ENCODE results near the gene LOXHD1.

The LOXHD1 gene

DNA sequence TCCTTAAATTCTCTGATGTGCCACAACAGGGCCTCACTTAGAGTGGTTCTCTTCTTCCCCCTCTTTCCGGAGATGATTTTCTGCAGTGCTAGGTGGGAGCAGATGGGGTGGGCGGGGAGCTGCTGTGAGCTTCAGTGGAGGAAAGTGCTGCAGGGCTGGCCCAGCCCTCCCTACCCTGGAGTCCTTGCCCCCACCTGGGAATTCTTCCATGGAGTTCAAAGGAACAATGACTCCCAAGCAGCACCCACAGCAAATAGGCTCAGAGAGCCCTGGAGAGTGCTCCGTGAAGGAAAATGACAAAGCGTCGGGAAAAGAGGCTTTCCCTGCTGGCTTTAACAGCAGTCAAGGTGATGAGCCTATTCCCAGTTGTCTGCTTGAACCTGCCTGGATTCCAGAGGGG lies 28.8 kb downstream of the LOXHD1 start:
- TF ChIP-seq GATA3 (IDR thresholded peaks at IDR 0.05; ENCODE audit: low read depth, low read length) (no peak), GATA2 (IDR thresholded peaks at IDR 0.05; ENCODE audit: low read depth, low read length) (no peak)

GRCh38 chr18:46627136-46627535 lies 29.9 kb downstream of the LOXHD1 start:
- TF ChIP-seq GATA3 (IDR thresholded peaks at IDR 0.05; ENCODE audit: low read depth, low read length) (no peak), GATA2 (IDR thresholded peaks at IDR 0.05; ENCODE audit: low read depth, low read length) (no peak)

DNA sequence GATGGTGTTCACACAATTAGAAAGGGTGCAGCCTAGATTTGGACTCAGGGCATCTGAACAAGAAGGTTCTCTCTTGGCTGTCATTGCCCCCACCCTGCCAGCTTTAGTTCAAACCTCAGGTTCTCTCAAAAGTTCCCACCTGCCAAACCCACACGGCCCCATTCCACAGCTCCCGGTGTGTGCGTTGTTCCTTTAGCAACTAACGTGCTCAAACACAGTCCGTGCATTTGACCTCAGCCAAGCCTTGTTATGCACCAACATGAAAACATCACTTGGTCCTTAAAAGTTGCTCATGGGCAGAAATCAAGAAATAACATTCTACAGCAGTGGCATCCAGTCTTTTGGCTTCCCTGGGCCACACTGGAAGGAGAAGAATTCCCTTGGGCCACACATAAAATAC lies 32.0 kb downstream of the LOXHD1 start:
- no peak for TF ChIP-seq GATA2 (IDR thresholded peaks at IDR 0.05; ENCODE audit: low read depth, low read length)
- TF ChIP-seq GATA3 (IDR thresholded peaks at IDR 0.05; ENCODE audit: low read depth, low read length): no peak

DNA sequence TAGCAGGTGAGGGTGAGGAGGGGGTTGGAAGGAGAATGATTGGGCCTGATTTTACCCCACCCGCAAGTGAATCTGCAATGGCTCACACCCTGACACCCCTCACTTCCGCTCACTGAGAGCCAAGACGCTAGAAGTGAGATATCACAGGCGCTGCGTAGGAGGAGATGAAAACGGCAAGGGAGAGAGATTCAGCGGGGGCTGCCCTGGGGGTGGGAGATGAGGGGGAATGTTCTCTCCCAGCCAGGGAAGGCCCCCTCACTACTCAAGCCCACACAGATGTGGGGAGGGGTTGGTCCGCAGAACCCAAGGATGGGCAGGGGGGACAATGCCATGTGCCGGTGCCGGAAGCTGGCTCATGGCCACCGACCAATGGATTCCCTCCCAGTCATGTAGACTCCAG lies 32.9 kb downstream of the LOXHD1 start:
- TF ChIP-seq GATA2 (IDR thresholded peaks at IDR 0.05; ENCODE audit: low read depth, low read length): no peak
- TF ChIP-seq GATA3 (IDR thresholded peaks at IDR 0.05; ENCODE audit: low read depth, low read length): no peak

DNA sequence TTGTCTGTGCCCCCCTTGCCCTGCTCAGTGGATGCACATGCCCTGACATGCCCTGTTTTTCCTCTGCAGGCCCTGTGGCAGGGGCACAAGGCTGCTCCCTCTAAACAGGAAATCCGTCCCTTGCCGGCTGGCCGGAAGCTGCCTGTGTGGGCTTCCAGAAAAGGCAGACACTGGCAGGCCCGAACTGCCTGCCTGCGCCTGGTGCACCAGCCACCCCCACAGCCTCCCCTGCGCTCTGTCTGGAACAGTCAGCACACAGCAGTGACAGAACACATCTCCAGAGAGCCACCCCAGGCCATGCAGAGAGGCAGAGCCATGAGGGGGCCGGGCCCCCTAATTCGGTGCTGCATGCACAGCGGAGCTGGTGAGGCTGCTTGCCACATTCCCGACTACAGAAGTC lies 33.5 kb downstream of the LOXHD1 start:
- TF ChIP-seq GATA3 (IDR thresholded peaks at IDR 0.05; ENCODE audit: low read depth, low read length): no peak
- TF ChIP-seq GATA2 (IDR thresholded peaks at IDR 0.05; ENCODE audit: low read depth, low read length): no peak

DNA sequence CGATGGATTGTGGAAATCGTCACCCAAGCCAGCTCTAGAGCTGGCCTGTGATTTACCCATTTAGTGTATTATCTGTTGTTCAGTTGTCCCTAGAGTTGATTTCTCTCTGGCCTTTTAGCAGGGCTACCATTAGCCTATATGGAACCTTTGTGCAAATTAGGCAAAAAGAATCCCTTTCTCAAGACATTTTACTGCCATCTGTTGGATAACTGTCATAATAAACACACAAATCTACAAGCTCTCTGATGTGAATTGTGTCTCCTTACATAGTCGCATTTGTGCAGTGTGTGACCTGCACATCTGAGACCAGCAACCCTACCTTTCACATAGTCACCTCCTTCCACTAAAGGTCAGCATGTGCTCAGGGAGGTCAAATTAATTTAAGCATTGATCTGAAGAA lies 34.0 kb downstream of the LOXHD1 start:
- TF ChIP-seq GATA3 (IDR thresholded peaks at IDR 0.05; ENCODE audit: low read depth, low read length): no peak
- no peak for TF ChIP-seq GATA2 (IDR thresholded peaks at IDR 0.05; ENCODE audit: low read depth, low read length)

DNA sequence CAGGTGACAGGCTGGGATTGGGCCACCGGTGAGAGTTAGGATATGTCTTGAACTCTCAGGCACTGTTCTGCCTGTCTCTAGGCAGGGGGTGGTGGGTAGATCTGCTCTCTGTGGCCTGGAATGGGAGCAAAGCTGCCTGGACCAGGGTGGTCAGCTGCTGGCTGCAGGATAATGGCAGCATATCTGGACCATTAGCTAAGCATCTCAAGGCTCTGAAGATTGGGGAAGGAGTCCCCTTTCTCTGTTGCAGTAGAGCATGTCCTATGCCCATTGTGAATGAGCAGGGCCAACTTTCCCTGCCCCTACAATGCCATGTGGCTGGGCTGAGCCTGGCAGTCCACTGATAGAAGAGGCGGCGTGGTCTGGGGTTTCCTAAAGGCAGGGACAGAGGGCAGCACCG lies 34.6 kb downstream of the LOXHD1 start:
- TF ChIP-seq GATA3 (IDR thresholded peaks at IDR 0.05; ENCODE audit: low read depth, low read length): no peak
- TF ChIP-seq GATA2 (IDR thresholded peaks at IDR 0.05; ENCODE audit: low read depth, low read length): no peak

DNA sequence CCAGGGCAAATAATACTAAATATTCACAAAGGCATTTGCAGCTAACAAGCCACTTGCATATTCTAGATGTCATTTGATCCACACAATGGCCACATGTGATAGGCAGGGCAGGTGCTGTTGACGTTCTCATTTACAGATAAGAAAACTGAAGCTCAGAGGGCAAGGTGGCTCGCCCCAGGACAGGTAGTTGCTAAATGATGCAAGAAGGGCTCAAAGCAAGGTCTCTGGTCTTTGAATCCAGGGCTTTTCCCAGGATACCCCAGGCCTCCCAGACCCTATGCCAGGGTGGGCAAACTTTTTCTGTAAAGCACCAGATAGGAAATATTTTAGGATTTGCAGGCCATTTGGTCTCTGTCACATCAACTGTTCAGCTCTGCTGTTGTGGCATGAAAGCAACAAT lies 35.1 kb downstream of the LOXHD1 start:
- no peak for TF ChIP-seq GATA3 (IDR thresholded peaks at IDR 0.05; ENCODE audit: low read depth, low read length)
- no peak for TF ChIP-seq GATA2 (IDR thresholded peaks at IDR 0.05; ENCODE audit: low read depth, low read length)

- TF ChIP-seq GATA3 (IDR thresholded peaks at IDR 0.05; ENCODE audit: low read depth, low read length) (no peak), GATA2 (IDR thresholded peaks at IDR 0.05; ENCODE audit: low read depth, low read length) (no peak)
Measured at GRCh38 chr18:46621111-46621766, 35.8 kb downstream of the LOXHD1 start.

DNA sequence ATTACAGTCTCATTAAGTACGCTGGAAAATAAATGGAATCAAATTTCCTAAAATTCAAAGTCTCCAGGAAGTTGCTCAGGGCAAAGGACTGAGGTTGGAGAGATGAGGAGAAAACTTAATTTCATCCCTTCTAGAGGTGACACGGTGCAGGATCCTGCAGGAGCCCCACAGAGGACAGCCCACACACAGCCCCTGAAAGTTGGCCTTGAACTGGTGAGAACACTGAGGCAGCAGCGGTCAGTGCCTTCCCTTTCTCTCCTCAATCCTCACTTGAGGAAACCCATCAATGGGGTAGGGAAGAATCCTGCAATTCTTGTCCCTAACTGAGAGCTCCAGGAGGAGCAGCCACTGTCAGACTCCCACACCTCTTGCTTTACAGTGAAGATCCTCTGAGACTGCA lies 37.5 kb downstream of the LOXHD1 start:
- TF ChIP-seq GATA3 (IDR thresholded peaks at IDR 0.05; ENCODE audit: low read depth, low read length): no peak
- no peak for TF ChIP-seq GATA2 (IDR thresholded peaks at IDR 0.05; ENCODE audit: low read depth, low read length)

- TF ChIP-seq GATA3 (IDR thresholded peaks at IDR 0.05; ENCODE audit: low read depth, low read length) (no peak), GATA2 (IDR thresholded peaks at IDR 0.05; ENCODE audit: low read depth, low read length) (no peak)
Measured at GRCh38 chr18:46615720-46616119, 41.3 kb downstream of the LOXHD1 start.

- TF ChIP-seq GATA2 (IDR thresholded peaks at IDR 0.05; ENCODE audit: low read depth, low read length) (no peak), GATA3 (IDR thresholded peaks at IDR 0.05; ENCODE audit: low read depth, low read length) (no peak)
Measured at GRCh38 chr18:46609048-46609447, 48.0 kb downstream of the LOXHD1 start.

- TF ChIP-seq GATA2 (IDR thresholded peaks at IDR 0.05; ENCODE audit: low read depth, low read length) (no peak), GATA3 (IDR thresholded peaks at IDR 0.05; ENCODE audit: low read depth, low read length) (no peak)
Measured at GRCh38 chr18:46607926-46608325, 49.1 kb downstream of the LOXHD1 start.

GRCh38 chr18:46601141-46601805 lies 55.7 kb downstream of the LOXHD1 start:
- TF ChIP-seq GATA3 (IDR thresholded peaks at IDR 0.05; ENCODE audit: low read depth, low read length) (no peak), GATA2 (IDR thresholded peaks at IDR 0.05; ENCODE audit: low read depth, low read length) (no peak)

DNA sequence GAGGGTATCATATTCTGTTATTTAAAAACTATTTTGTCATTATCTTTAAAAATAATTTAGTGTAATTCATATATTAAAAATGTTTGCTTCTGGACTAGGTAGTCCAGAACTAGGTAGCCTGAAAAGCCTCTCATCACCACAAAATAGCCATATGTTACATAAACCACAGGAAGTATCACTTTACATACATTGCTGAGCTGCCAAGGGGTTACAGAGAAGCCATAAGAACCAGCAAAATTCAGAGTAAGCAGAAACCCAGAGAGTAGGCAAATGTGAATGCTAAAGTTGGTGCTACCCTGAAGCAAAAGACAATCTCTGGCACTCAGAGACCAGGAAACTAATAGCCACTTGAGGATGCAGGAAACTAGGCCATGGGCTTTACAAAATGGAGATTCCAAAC lies 60.9 kb downstream of the LOXHD1 start:
- TF ChIP-seq GATA3 (IDR thresholded peaks at IDR 0.05; ENCODE audit: low read depth, low read length) (no peak), GATA2 (IDR thresholded peaks at IDR 0.05; ENCODE audit: low read depth, low read length) (no peak)

Data from SH-SY5Y (cell line).